Skin of body (tissue), 2 donors: ENCODE data around the gene CWC15. TPM values are rescaled to one million over a fixed set of nuclear protein-coding genes. Genes with fewer than 3 reads are reported as not detected.
"Not testable (repeated sequence)": the region's sequence is repeated elsewhere in the genome, so short reads cannot be mapped to it uniquely, and the experiment has no call there.

Source experiments
- DNase-seq: peaks from one replicate; lab custom pipeline; 2025; lab: John Stamatoyannopoulos, UW
- total RNA-seq: library from RNA; depleted of rRNA; stranded (reverse); fragments of >200 nt; gene quantifications from one replicate; pipeline ENCODE4 v1.2.3, GENCODE V29; 2014

The CWC15 gene
- total RNA-seq, 1 donor from 2014 or later, result 44.2 TPM

DNA sequence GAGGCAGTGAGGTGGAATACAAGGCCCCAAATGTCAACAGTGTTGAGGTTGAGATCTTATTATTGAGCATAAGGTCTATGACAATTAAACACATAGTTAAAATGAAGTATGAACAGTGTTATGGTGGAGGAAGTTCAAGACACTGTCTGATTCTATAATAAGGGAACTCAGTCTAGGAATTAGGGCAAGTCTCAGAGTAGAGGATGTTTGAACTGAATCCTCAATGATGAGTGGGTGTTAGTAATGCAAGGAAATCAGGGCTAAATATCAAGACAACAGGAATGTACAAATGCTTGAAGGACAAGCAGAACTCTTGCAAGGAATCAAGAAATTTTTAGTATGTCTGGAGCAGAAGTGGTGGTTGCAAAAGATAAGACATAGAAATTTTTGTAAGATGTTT lies 53.0 kb downstream of the CWC15 start:
- DNase-seq, result no peak

GRCh38 chr11:94913718-94914394 lies 59.5 kb downstream of the CWC15 start:
- not testable (repeated sequence) for DNase-seq

DNA sequence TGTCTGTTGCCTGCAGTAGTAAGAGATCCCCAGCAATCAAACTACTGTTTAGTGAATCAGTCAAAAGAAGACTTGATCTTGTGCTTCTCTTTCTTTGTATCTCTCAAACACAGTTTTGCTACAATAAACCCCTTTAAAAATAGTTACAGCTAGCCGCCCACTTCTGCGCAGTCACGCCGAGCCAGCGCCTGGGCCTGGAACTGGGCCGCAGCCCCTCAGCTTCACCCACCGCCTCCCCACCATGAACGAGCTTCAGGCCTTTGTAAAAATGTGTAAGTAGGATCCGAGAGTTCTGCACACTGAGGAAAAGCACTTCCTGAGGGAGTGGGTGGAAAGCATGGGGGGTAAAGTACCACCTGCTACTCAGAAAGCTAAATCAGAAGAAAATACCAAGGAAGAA lies 60.5 kb downstream of the CWC15 start:
- DNase-seq, result no peak

Other genes with a start within 250 kb of the CWC15 start
- 80.7 TPM for gene AMOTL1, start 205.2 kb downstream of the CWC15 start, total RNA-seq
- gene KDM4D, start 153 bp upstream of the CWC15 start, total RNA-seq, result 0.59 TPM
- not detected for gene KDM4E, start 51.7 kb upstream of the CWC15 start, total RNA-seq
- gene KDM4F, start 75.9 kb upstream of the CWC15 start, total RNA-seq, result not detected
- gene SRSF8, start 93.4 kb upstream of the CWC15 start, total RNA-seq, result 17.5 TPM
- gene ENDOD1, start 116.3 kb upstream of the CWC15 start, total RNA-seq, result 39.7 TPM